ENCODE results near the gene FTMT.
"Not testable (repeated sequence)": the region's sequence is repeated elsewhere in the genome, so short reads cannot be mapped to it uniquely, and the experiment has no call there.

FTMT gene

DNA sequence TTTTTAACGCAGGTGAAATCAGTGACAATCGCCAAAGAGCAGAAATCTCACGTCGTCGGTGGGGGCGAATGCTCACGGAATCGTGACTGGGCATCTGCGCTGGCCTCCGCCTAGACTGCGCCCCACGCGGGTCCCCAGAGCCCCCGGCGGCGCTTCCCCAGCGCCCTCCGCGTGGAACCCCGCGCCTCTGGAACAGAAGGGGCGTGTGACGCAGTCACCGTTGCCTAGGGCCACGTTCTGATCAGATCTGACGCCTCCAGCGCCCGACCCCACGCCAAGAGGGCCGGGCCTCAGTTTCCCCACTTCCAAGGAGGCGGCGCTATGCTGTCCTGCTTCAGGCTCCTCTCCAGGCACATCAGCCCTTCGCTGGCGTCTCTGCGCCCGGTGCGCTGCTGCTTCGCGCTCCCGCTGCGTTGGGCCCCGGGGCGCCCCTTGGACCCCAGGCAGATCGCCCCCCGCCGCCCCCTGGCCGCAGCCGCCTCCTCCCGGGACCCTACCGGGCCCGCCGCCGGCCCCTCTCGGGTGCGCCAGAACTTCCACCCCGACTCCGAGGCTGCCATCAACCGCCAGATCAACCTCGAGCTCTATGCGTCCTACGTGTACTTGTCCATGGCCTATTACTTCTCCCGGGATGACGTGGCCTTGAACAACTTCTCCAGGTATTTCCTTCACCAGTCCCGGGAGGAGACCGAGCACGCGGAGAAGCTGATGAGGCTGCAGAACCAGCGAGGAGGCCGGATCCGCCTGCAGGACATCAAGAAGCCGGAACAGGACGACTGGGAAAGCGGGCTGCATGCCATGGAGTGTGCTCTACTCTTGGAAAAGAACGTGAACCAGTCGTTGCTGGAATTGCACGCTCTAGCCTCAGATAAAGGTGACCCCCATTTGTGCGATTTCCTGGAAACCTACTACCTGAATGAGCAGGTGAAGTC is at the start of gene FTMT:
FTMT (plus strand) TSS at position 240 of the 932 bp plus-strand sequence; CDS start at position 322, 82 bp downstream.
- DNase-seq, result no peak

- not testable (repeated sequence) for DNase-seq
Measured at GRCh38 chr5:121805251-121805650, 46.4 kb upstream of the FTMT start.

GRCh38 chr5:121805911-121806310 is 45.8 kb upstream of the FTMT start:
- no peak for DNase-seq

DNA sequence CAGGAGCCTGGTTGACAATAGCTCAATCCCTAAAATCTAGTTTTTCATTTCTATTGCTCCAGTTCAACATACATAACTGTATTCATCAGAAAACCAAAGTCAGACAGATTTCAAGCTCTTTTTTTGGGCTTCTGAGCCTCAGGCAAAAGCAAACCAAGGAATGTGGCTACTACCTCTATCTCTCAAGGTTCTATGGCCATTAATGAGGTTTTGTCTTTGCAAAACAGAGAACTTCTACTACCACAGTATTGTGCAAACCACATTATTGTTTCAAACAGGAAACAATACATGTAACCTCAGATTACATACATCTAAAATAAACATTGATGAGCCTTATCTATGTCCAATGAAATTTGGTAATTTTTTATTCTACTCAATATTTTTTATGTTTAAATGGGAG is 35.5 kb upstream of the FTMT start:
- no peak for DNase-seq

DNA sequence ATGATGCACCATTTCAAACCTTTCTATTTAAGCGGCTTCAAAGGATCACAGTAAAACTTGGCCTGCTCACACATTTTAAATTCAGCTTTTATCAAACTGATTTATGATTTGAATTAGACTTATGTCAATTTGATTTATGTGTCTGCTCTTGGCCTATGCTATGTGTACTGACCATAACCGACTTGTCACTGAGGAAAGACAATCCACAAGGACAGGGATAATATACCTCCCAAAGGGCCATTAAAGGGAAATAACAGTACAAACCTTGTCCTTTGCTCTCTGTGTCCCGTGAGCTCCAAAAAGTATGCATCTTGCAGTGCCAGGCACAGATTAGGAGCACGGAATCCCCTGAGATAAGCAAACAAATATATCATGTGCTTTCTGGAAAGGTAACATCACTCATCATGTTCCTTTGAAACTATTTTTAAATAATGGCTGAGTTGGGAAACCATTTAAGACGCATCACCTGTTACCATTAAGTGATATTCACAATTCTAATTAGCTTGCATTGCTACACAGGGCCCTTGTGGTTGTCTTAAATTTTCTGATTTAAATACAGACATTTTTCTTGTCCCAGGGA is 31.9 kb upstream of the FTMT start:
- DNase-seq, result no peak

- DNase-seq, result no peak
Measured at GRCh38 chr5:121833617-121834016, 18.1 kb upstream of the FTMT start.

DNA sequence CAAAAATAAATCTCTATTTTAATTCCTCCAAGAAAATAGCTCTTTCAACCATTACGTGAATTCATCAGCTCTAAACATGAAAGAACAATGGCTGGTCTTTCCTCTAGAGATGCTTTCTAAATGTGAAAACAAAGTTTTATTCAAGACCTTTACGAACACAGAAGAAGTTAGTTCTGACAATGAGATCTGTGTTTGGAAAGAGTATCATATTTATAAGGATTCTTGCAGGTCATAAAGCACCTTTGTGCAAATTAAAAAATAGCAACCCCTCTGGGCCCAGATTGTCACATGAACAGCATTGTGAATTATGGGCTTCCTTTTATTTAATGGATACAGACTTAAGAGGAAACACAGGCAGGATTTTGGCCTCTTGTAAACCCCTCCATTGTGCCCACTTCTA is 17.7 kb upstream of the FTMT start:
- no peak for DNase-seq

- no peak for DNase-seq
Measured at GRCh38 chr5:121841892-121842291, 9.8 kb upstream of the FTMT start.

GRCh38 chr5:121850272-121850671 is 1.4 kb upstream of the FTMT start:
- DNase-seq, result no peak

DNA sequence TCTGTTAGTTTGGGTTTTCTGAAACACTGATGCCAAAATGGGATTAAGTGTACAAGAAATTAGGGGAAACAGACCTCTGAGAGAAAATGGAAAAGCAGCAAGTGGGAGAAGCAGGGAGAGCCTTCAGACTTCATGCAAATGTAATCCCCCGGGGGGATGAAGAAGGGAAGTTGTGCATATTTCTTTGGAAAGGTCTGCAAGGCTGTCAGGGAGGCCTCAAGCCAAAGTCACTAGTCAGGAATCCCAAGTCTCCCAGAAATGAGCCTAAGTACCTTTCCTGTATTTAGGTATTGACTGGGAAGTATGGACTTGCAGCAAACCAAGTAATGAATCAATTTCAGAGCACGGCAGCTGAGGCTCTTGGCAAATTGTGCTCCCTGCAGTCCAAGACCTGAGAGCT is 2.2 kb downstream of the FTMT start:
- no peak for DNase-seq

- no peak for DNase-seq
Measured at GRCh38 chr5:121862801-121863200, 11.1 kb downstream of the FTMT start.

- no peak for DNase-seq
Measured at GRCh38 chr5:121863753-121864285, 12.1 kb downstream of the FTMT start.

- DNase-seq, result no peak
Measured at GRCh38 chr5:121867403-121867802, 15.7 kb downstream of the FTMT start.

DNA sequence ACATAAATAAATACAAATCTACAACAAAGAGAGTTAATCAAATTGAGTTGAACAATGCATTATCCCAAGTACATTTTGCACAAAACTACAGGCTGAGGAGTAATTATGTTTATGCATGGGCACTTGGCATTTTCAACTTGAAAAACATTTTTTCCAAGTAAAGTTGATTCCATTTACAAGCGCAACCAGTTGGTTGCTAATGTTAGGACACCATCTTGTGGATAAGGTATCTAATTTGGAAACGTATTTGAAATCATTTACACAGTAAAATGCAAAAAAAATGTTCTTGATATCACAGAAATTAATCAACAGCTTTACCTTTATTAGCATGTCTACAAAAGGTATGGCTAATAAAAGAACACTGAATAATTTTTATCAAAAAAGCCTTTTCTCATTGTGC is 18.8 kb downstream of the FTMT start:
- no peak for DNase-seq

DNA sequence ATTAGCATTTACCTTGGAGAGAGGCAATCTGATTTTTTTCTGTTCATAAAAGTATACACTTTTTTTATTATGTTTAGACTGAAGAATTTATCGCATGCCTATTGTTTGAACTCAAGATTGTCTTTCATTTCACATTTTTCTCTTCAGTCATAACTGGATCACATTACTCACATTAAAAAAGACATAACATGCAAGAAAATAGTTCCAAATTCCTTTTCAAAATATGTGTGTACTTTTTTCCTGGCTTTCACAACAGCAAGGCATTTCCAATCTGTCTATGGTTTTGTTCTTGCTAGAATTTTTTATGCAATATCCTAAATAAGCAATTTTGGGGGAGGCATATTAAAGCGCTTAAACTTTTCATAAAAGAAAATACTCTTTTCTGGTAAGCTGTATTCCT is 21.2 kb downstream of the FTMT start:
- DNase-seq, result no peak

DNA sequence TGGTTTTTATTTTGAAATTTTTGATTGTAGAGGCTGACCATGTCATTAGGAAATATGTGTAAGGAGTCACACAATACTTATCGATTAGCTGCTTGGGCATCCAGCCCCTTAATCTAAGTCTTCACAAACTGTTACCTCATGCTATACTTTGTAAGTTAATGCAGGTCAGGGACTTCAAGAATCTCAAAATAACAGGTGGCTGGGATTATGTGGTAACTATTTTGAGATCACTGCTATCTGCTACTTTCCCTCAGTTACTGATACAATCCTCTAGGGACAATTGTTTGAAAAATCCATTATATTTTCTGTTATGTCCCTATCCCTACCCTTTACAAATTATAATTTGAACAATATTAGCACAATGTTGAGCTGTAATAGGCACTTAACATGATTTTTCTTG is 21.7 kb downstream of the FTMT start:
- no peak for DNase-seq

DNA sequence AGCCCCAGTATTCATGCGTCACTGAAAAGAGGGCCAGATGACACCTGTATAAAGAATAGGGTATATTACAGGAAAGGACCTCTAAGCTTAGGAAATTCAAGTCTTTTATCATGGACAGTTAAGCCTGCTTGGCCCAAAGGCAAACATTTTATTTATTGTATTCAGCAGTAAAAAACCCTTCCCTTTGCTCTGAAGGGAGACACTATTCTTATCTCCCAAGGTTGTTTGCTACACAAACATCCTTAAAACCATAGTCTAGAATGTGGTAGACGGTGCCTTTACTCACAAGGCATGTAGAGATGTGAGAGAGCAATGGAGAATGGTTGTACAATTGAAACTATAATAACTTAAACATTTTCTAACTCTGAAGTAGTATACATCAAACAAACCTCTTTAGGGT is 33.9 kb downstream of the FTMT start:
- no peak for DNase-seq

GRCh38 chr5:121887727-121888126 is 36.0 kb downstream of the FTMT start:
- DNase-seq, result no peak

GRCh38 chr5:121890297-121890858 is 38.7 kb downstream of the FTMT start:
- no peak for DNase-seq

- DNase-seq, result no peak
Measured at GRCh38 chr5:121897341-121897740, 45.7 kb downstream of the FTMT start.

GRCh38 chr5:121899346-121899745 is 47.7 kb downstream of the FTMT start:
- DNase-seq, result no peak

Measured in stimulated activated CD4-positive, alpha-beta T cell treated with anti-CD3 and anti-CD28 coated beads, Interleukin-4, amount 100 ng/mL, for 24 hours (primary cell).